ENCODE results near the gene MYOT.
"Not testable (repeated sequence)": the region's sequence is repeated elsewhere in the genome, so short reads cannot be mapped to it uniquely, and the experiment has no call there.

Gene MYOT

DNA sequence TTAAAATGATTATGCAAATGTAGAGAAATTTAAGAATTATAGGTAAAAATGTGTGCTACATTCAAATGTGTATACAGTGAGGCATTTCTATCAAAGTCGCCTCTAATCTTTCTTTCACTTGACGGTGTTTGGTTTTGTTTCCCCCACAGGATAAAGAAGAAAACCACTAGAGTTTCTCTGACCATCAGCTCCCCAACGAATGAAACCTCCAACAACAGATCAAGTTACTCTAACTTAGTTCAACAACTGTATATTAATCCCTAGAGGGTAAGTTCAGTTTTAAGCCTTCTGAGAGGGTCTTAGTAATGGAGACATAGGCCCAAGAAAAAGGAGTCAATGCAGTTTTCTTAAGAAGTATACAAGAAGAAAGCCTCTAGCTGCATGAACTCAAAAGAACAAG lies 11.5 kb upstream of the MYOT start:
- DNase-seq (no peak), ATAC-seq (no peak)

- DNase-seq (no peak), ATAC-seq (no peak)
These were observed 10.5 kb upstream of the MYOT start for GRCh38 chr5:137856916-137857862.

- no peak for DNase-seq
- ATAC-seq = no peak
These were observed 9.3 kb upstream of the MYOT start for GRCh38 chr5:137858223-137858916.

GRCh38 chr5:137858954-137859353 lies 8.7 kb upstream of the MYOT start:
- ATAC-seq = no peak
- DNase-seq = no peak

DNA sequence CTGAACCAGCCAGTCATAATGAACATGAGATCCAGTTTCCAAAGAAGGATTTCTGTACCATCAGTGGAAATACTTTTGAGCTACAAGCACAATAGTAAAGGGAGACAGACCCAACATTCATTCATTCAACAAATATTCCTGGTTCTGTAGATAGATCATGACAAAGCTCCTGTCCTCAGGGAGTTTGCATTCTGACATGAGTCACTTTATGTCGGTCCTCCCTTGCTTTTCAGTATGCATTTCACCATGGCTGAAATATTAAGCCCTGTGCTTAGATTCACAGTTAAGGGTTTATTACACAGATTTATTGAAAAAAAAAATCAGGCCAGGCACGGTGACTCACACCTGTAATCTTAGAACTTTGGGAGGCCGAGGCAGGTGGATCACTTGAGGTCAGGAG lies 5.4 kb upstream of the MYOT start:
- DNase-seq = no peak
- ATAC-seq = no peak

DNA sequence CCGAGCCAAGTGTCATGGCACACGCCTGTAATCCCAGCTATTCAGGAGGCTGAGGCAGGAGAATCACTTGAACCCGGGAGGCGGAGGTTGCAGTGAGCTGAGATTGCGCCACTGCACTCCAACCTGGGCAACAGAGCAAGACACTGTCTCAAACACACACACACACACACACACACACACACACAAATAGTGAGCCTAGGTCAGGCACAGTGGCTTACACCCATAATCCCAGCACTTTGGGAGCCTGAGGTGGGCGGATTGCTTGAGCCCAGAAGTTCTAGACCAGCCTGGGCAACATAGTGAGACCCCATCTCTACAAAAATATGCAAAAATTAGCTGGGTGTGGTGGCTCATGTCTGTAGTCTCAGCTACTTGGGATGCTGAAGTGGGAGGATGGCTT lies 4.0 kb upstream of the MYOT start:
- ATAC-seq, DNase-seq: not testable (repeated sequence)

DNA sequence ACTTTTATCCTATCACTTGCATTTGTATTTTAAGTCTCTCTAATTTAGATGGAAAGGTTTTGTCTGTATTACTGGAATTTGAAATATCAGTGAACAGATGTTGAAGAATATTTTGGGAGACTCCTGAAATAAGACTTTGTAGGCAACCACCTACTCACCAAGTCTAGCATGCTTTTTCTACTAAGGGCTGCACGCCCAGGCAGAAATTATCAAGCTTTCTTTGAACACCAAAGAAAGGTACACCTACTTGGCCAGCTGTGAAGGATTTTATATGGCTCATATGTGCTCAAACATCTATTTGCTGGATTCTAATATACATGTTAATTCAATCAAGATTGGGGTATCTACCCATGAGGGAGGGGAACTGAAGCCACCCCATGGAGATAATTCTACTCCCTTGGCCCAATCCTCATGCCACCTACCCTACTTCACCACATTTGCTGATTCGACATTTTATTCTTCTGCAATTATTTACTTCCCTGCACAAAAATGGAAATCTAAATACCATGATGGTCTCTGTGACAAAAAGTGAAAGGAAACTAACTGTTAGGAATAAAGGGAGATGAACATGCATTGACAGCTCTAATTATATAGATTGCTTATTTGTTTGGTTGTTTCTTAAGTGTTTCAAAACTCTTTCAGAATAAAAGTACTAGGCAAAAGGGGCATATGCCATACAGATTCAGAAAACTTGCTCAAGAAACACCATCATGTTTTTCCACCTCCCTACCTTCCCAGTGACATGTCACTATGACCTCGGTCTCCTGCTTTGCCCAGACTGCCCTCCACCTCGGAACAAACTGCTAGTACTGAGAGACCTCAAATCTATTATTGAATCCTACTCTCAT lies 895 bp upstream of the MYOT start:
- DNase-seq (no peak), ATAC-seq (no peak)

GRCh38 chr5:137870647-137871339 lies 3.1 kb downstream of the MYOT start:
- ATAC-seq (no peak), DNase-seq (no peak)

DNA sequence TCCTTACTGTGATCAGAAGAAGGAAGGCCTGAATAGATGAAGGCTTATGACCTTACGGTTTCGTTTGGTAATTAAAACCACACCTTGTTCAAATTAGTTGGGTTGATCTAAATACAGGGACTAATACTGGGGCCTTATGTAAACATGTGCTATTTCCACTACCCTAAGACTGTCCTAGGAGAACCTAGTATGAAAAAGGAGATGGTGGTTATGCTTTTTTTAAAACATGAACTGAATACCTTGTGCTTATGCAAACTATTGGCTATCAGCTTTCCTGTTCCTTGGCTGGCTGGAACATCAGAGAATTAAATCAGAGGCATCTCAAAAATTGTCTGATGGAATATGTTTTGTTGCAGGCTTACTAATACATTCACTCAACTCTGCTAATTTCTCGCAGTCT lies 3.9 kb downstream of the MYOT start:
- ATAC-seq = no peak

GRCh38 chr5:137872466-137872865 lies 4.8 kb downstream of the MYOT start:
- ATAC-seq (no peak), DNase-seq (no peak)

More for the DNA sequence above, 3.9 kb downstream of the MYOT start:
- no peak for DNase-seq

- ATAC-seq (no peak), DNase-seq (no peak)
These were observed 8.4 kb downstream of the MYOT start for GRCh38 chr5:137876101-137876500.

- ATAC-seq = no peak
- no peak for DNase-seq
These were observed 12.7 kb downstream of the MYOT start for GRCh38 chr5:137880313-137880712.

GRCh38 chr5:137887831-137888230 lies 20.2 kb downstream of the MYOT start:
- DNase-seq (no peak), ATAC-seq (no peak)

DNA sequence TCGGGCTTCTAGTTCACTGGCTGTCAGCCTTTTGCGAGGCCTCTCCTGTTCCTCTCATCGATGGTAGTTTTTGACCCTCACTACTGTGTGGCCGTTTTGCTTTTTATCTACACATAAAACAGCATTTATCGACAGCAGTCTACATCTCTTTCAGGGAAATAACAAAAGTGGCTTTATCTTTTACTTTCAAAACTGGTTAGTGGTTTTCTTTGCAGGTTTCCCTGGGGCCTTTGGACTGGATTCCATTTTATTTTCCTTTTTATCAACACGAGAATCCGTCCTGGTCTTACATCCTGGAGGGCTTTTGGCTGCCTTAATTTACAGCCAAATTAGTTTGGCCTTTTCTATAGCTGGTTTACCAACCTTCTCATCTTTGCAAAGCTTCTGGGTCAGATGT lies 20.8 kb downstream of the MYOT start:
- DNase-seq (no peak), ATAC-seq (no peak)

DNA sequence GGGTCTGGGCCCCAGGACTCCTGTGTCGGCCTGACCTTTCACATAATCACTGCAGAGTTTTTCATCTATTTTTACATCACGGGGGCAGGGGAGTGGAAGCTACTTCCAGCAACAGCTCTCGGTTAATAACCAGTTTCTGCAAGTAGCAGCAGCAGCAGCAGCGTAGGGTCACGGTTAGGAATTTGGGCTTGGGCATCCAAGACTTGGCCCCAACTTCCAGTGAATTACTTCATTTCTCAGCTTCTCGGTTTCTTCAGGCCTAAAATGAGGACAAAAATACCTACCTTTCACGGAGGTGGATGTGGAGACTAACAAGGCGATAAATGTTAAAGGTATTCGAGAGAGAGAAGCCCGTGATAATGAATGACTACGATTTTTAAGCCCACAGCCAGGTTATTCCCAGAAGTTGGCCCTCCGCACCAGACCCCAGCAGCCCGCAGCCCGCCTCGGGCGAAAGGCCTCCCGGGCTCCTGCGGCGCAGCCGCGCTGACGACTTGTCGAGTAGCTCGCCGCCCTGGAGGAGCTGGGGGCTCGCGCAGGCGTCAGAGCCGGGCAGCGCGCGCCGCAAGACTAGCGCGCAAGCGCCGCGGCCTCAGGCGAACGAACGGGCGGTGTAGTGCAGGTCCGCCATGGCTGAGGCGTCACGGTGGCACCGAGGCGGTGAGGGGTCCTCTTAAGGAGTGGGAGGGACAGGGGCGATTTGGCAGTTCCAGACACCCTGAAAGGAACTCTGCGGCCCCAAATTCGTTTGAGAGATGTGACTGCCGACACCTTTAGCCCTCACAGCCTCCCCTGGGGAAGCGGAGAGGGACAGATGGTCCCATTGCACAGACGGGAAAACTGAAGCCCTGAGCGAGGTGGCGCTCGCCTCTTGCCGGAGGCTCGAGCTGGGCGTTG lies 21.5 kb downstream of the MYOT start, which contains the start of gene PKD2L2:
TSS of gene PKD2L2 (plus strand) at position 595 of the 897 bp plus-strand sequence. CDS start at position 630, 35 bp downstream.
- DNase-seq (peak; percentile 85), ATAC-seq (peak; percentile 100)

DNA sequence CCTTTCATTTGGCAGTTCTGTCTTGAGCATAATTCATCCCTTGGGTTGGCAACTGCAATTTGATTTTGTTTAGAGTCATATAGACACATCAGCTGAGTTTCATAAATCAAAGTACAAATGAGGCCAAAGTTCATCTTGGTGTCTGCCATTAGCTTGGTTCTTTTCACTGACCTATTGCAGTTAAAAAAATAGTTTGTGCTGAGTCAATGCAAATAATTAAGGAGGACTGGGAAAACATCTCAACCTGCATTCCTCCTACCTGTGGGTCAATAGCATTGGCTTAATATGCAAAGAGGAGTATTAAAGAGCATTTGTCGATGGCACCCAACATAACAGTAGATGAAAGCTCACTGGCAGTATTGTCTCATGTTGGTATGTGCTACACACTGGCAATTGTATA lies 23.2 kb downstream of the MYOT start:
- ATAC-seq (no peak), DNase-seq (no peak)

- DNase-seq = peak; percentile 16
- ATAC-seq = no peak
These were observed 24.2 kb downstream of the MYOT start for GRCh38 chr5:137891849-137892248.

- DNase-seq (no peak), ATAC-seq (no peak)
These were observed 26.9 kb downstream of the MYOT start for GRCh38 chr5:137894586-137894985.

- ATAC-seq (no peak), DNase-seq (no peak)
These were observed 28.9 kb downstream of the MYOT start for GRCh38 chr5:137896560-137896959.

DNA sequence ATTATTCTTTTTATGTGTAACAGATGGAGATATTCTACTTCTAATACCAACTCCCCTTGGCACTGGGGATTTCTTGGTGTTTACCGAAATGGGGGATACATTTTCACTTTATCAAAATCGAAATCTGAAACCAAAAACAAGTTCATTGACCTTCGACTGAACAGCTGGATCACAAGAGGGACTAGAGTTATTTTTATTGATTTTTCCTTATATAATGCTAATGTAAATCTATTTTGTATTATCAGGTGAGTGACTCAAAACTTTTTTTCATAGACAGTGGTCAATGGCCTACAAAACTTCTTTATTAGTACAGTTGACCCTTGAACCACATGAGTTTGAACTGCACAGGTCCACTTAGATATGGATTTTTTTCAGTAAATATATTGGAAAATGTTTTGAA lies 31.8 kb downstream of the MYOT start:
- DNase-seq = no peak
- ATAC-seq = no peak
